ENCODE data around the gene ST3GAL2. TPM values are rescaled to one million over a fixed set of nuclear protein-coding genes. Genes with fewer than 3 reads are reported as not detected.

The ST3GAL2 gene
- total and polyA plus RNA-seq, 4 donors, result 8.4 to 37.0 (median 30.5) TPM

- peaks cover 0 to 5% (median 0%) of the 10 kb centered on the region in 5 donors for H3K4me1 ChIP-seq (ENCODE audit: control insufficient read depth in 5 of 5, insufficient read depth in 5 of 5, low read length in 5 of 5)
- no peaks in the 10 kb centered on the region for H3K9me3 ChIP-seq (ENCODE audit: control insufficient read depth in 4 of 4, insufficient read depth in 3 of 4, low read length in 3 of 4)
- H3K4me3 ChIP-seq, result no peak overlapping the region
- no peak for TF ChIP-seq CTCF (IDR thresholded peaks at IDR 0.05; ENCODE audit: control extremely low read depth, extremely low read depth)
- no peak for ATAC-seq (ENCODE audit: insufficient read depth, low FRiP score)
- no peaks in the 10 kb centered on the region for H3K27me3 ChIP-seq (ENCODE audit: control insufficient read depth in 3 of 3, insufficient read depth in 3 of 3, low read length in 2 of 3)
- H3K27ac ChIP-seq (ENCODE audit: low read depth in 1 of 2, low read length in 1 of 2), result no peak overlapping the region
- WGBS, 2 donors, result 89 to 93% methylated on average over 16 of the region's 16 CpGs
- H3K9ac ChIP-seq (ENCODE audit: insufficient read depth in 1 of 2, low read length in 2 of 2), result no peak overlapping the region
- no peak for DNase-seq
- peaks cover 1 to 29% (median 3%) of the 10 kb centered on the region in 4 donors for H3K36me3 ChIP-seq (ENCODE audit: control insufficient read depth in 4 of 4, insufficient read depth in 4 of 4, low read length in 4 of 4)
Observed at GRCh38 chr16:70468776-70469525, 30.1 kb upstream of the ST3GAL2 start.

GRCh38 chr16:70467608-70468007 is 28.7 kb upstream of the ST3GAL2 start:
- DNase-seq, result no peak
- Histone ChIP-seq H3K9me3 (ENCODE audit: control insufficient read depth in 4 of 4, insufficient read depth in 3 of 4, low read length in 3 of 4) (no peaks in the 10 kb centered on the region), H3K4me1 (ENCODE audit: control insufficient read depth in 5 of 5, insufficient read depth in 5 of 5, low read length in 5 of 5) (peaks cover 0 to 5% (median 0%) of the 10 kb centered on the region in 5 donors), H3K9ac (ENCODE audit: insufficient read depth in 1 of 2, low read length in 2 of 2) (no peak overlapping the region), H3K4me3 (no peak overlapping the region), H3K27me3 (ENCODE audit: control insufficient read depth in 3 of 3, insufficient read depth in 3 of 3, low read length in 2 of 3) (no peaks in the 10 kb centered on the region), H3K27ac (ENCODE audit: low read depth in 1 of 2, low read length in 1 of 2) (no peak overlapping the region), H3K36me3 (ENCODE audit: control insufficient read depth in 4 of 4, insufficient read depth in 4 of 4, low read length in 4 of 4) (peaks cover 3 to 30% (median 4%) of the 10 kb centered on the region in 4 donors)
- WGBS, 2 donors, result 94% methylated on average over 8 of the region's 8 CpGs
- no peak for ATAC-seq (ENCODE audit: insufficient read depth, low FRiP score)
- TF ChIP-seq CTCF (IDR thresholded peaks at IDR 0.05; ENCODE audit: control extremely low read depth, extremely low read depth), result no peak

DNA sequence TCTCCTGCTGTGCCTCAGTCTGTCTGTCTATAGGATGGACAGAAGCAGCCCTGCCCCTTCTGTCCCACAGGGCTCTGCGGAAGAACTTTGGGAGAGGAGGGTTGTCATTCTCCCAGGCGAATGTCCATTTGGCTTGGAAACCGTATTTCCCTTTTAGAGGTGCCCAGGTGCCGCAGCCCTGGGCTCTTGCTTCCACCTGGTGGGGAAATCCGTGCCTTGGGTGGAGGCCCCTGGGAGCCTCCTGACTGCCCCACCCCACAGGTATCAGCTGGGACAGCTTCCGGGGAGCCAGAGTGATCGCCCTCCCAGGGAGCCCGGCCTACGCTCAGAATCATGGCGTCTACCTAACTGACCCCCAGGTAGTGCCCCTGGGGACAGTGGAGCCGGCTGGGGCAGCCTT is 28.2 kb upstream of the ST3GAL2 start:
- no peak for DNase-seq
- WGBS, 2 donors, result 95 to 96% methylated on average over 11 of the region's 11 CpGs

More for the DNA sequence above, 28.2 kb upstream of the ST3GAL2 start:
- H3K4me3 ChIP-seq, result no peak overlapping the region
- ATAC-seq (ENCODE audit: insufficient read depth, low FRiP score), result no peak
- no peaks in the 10 kb centered on the region for H3K9me3 ChIP-seq (ENCODE audit: control insufficient read depth in 4 of 4, insufficient read depth in 3 of 4, low read length in 3 of 4)
- H3K36me3 ChIP-seq (ENCODE audit: control insufficient read depth in 4 of 4, insufficient read depth in 4 of 4, low read length in 4 of 4), result peaks cover under 1 to 27% (median 4%) of the 10 kb centered on the region in 4 donors
- no peaks in the 10 kb centered on the region for H3K27me3 ChIP-seq (ENCODE audit: control insufficient read depth in 3 of 3, insufficient read depth in 3 of 3, low read length in 2 of 3)
- H3K9ac ChIP-seq (ENCODE audit: insufficient read depth in 1 of 2, low read length in 2 of 2), result no peak overlapping the region
- H3K4me1 ChIP-seq (ENCODE audit: control insufficient read depth in 5 of 5, insufficient read depth in 5 of 5, low read length in 5 of 5), result peaks cover 0 to 5% (median 0%) of the 10 kb centered on the region in 5 donors
- H3K27ac ChIP-seq (ENCODE audit: low read depth in 1 of 2, low read length in 1 of 2), result no peak overlapping the region
- TF ChIP-seq CTCF (IDR thresholded peaks at IDR 0.05; ENCODE audit: control extremely low read depth, extremely low read depth), result no peak

Data from lung (tissue), 12 donors.